ENCODE measurements around the gene TEX53.

The TEX53 gene

DNA sequence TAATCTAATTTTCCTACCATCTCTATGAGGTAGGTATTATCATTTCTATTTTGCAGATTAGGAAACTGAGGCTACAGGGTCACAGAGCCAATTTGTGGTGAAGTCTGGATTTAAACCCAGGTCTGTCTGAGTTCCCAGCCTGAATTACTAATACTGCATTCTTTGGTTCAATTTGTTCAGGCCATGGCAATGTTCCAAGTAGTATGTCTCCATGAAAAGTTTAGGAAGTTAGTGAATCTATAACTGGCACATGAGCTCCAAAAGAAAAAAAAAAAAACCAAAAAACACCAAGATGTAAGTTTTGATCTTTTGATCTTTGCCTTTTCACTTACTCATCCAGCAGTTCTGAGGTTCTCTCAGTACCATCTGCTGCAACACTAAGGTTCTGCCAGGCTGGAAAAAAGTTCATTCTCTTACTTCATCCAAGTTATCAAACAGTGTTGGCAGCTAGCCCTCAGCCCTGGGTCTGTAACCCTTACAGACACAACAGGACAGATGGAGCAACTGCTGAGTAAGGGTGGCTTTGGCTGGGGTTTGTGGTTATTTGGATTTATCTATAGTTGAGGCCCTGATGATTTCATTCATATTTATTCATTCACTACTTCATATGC, 50.9 kb downstream of the TEX53 start:
- DNase-seq (ENCODE audit: extremely low spot score) = no peak
- POLR2A ChIA-PET = interaction anchor here (0.6 kb wide), 1 partner anchor 12 kb away, joined by 3 read pairs; no protein-coding TSS in a partner anchor
- TF ChIP-seq, protein P1, sequence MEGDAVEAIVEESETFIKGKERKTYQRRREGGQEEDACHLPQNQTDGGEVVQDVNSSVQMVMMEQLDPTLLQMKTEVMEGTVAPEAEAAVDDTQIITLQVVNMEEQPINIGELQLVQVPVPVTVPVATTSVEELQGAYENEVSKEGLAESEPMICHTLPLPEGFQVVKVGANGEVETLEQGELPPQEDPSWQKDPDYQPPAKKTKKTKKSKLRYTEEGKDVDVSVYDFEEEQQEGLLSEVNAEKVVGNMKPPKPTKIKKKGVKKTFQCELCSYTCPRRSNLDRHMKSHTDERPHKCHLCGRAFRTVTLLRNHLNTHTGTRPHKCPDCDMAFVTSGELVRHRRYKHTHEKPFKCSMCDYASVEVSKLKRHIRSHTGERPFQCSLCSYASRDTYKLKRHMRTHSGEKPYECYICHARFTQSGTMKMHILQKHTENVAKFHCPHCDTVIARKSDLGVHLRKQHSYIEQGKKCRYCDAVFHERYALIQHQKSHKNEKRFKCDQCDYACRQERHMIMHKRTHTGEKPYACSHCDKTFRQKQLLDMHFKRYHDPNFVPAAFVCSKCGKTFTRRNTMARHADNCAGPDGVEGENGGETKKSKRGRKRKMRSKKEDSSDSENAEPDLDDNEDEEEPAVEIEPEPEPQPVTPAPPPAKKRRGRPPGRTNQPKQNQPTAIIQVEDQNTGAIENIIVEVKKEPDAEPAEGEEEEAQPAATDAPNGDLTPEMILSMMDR (IDR thresholded peaks at IDR 0.05; ENCODE audit: control extremely low read depth, extremely low read depth, low read depth, missing control alignments) = no peak
- CTCF ChIA-PET = interaction anchor here (1.0 to 7.0 kb wide), 6 partner anchors 10 to 211 kb away, joined by 3 to 65 read pairs (median 3); partner anchors contain the start of gene ATP6V1G1

Measured in GM10248 (cell line).